H7 (cell line): ENCODE data around the gene CRX. TPM values are rescaled to one million over a fixed set of nuclear protein-coding genes. Genes with fewer than 3 reads are reported as not detected.
"Not testable (repeated sequence)": the region's sequence is repeated elsewhere in the genome, so short reads cannot be mapped to it uniquely, and the experiment has no call there.

Experiments used
- DNase-seq: peaks from one replicate; pipeline ENCODE4 v3.0.0; 2012
- H3K27me3 ChIP-seq: 2 replicates; pipeline ENCODE4 v1.6.0; 2011; ENCODE audit warnings: mild to moderate bottlenecking, low read length; ENCODE audit not compliant: control insufficient read depth, insufficient read depth
- H3K36me3 ChIP-seq: replicated peaks from 2 replicates; pipeline ENCODE4 v1.5.1; 2011; ENCODE audit warnings: low read length; ENCODE audit not compliant: control insufficient read depth, insufficient read depth
- H3K4me3 ChIP-seq: 2 replicates; pipeline ENCODE4 v1.5.1; 2011; ENCODE audit warnings: low read depth, mild to moderate bottlenecking, control low read depth, low read length, moderate library complexity; ENCODE audit not compliant: insufficient read depth
- total RNA-seq: library from RNA; depleted of rRNA; stranded (reverse); fragments of >200 nt; shearing (Covaris generic); gene quantifications from 2 replicates; pipeline ENCODE4 v1.2.3, GENCODE V29; 2014

Gene CRX
- total RNA-seq, 1 experiment from 2014 or later: 0.07 TPM

- no peak for DNase-seq
- Histone ChIP-seq H3K36me3 (no peaks in the 10 kb centered on the region), H3K27me3 (no peaks in the 10 kb centered on the region), H3K4me3 (no peak overlapping the region)
Measured at GRCh38 chr19:47820410-47820809, 1.3 kb upstream of the CRX start.

DNA sequence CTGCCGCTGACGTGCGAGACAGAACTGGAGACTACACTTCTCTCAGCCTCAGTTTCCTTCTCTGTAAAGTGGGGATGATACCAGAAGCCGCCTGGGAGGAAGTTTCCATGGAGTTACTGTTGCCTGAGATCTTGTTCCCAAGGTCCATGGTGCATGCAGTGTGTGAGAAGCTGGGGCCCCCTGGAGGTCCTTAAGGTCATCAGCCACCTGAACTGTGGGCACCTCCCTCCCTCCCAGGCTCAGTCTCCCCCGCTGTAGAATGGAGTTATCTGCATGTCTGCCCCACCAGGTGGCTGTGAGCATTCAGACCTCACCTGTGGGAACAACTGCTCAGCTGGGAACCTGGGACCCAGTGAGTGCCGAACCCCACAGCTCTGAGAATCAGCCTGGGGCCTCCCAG is 2.7 kb downstream of the CRX start:
- Histone ChIP-seq H3K27me3 (no peaks in the 10 kb centered on the region), H3K36me3 (no peaks in the 10 kb centered on the region), H3K4me3 (no peak overlapping the region)
- peak; percentile 60 for DNase-seq

DNA sequence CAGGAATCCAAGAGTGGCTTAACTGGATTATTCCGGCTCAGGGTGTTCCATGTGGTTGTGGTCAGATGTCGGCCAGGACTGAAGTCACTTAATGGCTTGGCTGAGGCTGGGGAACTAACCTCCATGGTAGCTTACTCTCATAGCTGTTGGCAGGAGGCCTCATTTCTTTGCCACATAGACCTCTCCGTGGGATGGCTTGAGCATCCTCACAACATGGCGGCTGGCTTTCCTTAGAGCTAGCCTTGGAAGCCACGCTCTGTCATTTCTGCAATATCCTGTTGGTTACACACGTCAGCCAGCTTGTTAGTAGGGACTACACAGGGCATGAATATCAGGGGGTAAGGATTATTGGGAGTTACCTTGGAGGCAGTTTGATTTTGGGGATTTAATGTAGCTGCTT is 5.1 kb downstream of the CRX start:
- no peaks in the 10 kb centered on the region for H3K36me3 ChIP-seq
- H3K4me3 ChIP-seq: no peak overlapping the region
- DNase-seq: no peak
- H3K27me3 ChIP-seq: no peaks in the 10 kb centered on the region

GRCh38 chr19:47832723-47833122 is 11.0 kb downstream of the CRX start:
- no peaks in the 10 kb centered on the region for H3K27me3 ChIP-seq
- H3K4me3 ChIP-seq: no peak overlapping the region
- no peak for DNase-seq
- no peaks in the 10 kb centered on the region for H3K36me3 ChIP-seq

DNA sequence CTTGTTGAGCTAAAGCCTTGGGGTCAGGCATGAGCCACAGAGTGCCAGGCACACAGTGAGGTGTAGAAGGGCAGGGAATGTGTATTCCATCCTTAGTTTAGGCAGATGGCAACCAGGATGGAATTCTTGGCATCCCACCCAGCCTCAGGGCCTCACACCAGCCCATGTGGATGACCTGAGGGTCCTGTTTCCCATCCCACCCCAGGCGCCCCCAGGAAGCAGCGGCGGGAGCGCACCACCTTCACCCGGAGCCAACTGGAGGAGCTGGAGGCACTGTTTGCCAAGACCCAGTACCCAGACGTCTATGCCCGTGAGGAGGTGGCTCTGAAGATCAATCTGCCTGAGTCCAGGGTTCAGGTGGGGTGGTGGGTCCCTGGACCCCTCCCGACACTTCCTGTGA is 14.3 kb downstream of the CRX start:
- Histone ChIP-seq H3K4me3 (no peak overlapping the region), H3K36me3 (no peaks in the 10 kb centered on the region), H3K27me3 (no peaks in the 10 kb centered on the region)
- no peak for DNase-seq

GRCh38 chr19:47839411-47839810 is 17.7 kb downstream of the CRX start:
- no peak for DNase-seq
- H3K36me3 ChIP-seq: no peaks in the 10 kb centered on the region
- H3K27me3 ChIP-seq: no peaks in the 10 kb centered on the region
- no peak overlapping the region for H3K4me3 ChIP-seq

- H3K36me3 ChIP-seq: no peaks in the 10 kb centered on the region
- peak; percentile 82 for DNase-seq
- H3K27me3 ChIP-seq: no peaks in the 10 kb centered on the region
- no peak overlapping the region for H3K4me3 ChIP-seq
Measured at GRCh38 chr19:47839913-47840312, 18.2 kb downstream of the CRX start.

DNA sequence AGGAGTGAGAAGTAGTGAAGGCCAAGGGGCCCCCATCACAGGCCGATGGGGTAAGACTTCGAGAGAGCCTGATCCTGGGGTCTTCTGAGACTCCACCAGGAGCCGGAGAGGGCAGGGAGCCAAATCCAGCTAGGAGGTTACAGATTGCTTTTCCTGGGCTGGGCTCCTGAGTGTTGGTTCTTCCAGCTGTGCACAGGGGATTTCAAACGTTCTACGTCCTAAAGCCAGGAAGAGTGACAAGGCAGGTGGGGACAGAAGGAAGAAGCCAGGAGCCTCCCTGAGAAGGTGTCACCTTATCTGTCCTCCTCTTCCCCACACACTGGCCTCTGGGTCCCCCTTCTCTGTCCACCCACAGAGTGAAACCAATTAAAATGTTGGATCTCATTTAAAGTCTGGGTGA is 21.2 kb downstream of the CRX start:
- no peak for DNase-seq
- Histone ChIP-seq H3K4me3 (no peak overlapping the region), H3K36me3 (no peaks in the 10 kb centered on the region), H3K27me3 (no peaks in the 10 kb centered on the region)

GRCh38 chr19:47848425-47848822 is 26.7 kb downstream of the CRX start:
- Histone ChIP-seq H3K36me3 (no peaks in the 10 kb centered on the region), H3K4me3 (peak overlapping the region; percentile 39), H3K27me3 (no peaks in the 10 kb centered on the region)
- no peak for DNase-seq

DNA sequence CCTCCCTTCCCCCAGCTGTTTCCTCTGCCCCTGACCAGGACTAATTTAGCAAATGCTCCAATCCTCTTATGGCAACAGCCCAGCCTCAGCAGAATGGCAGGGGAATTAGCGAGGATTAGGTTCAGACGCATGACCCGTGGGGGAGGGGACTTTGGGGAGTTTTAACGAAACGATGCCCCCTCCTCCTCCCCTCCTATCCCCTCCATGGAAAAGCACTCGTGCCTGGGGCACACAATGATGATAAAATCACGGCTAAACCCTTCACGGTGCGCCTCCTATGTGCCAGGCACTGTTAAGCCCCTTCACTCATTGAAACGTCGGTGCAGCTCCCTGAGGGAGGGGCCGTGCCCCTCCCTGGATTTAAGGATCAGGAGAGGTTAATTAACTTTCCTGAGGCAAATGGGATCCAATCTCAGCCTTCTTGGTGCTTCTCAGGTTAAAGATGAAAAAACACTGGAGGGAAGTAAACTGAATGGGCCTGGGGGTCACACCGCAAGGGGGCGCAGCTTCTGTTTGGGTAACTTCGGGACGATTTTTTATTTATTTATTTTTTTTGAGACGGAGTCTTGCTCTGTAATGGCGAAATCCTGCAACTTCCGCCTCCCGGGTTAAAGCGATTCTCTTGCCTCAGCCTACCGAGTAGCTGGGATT is 27.2 kb downstream of the CRX start:
- peak overlapping the region; percentile 39 for H3K4me3 ChIP-seq
- no peaks in the 10 kb centered on the region for H3K36me3 ChIP-seq
- H3K27me3 ChIP-seq: no peaks in the 10 kb centered on the region
- peak; percentile 55 for DNase-seq

GRCh38 chr19:47853003-47853402 is 31.3 kb downstream of the CRX start:
- DNase-seq: no peak

DNA sequence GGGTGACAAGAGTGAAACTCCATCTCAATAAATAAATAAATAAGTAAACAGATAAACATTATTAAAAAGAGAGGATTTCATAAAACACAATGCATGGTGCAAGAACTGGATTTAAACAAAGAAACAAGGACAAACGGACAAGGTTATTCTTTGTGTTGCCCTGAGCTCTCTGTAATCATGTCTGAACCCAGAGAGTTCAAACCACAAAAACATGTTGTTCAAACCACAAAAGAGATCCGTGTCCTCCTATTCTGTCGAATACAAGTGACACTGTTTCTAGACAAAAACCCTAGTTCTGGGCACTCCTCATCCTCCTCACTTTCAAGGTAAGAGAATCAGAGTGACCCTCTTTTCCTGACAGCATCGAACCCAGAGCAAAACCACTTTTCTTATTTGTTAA is 32.7 kb downstream of the CRX start:
- H3K4me3 ChIP-seq: no peak overlapping the region
- H3K27me3 ChIP-seq: no peaks in the 10 kb centered on the region
- no peak for DNase-seq
- H3K36me3 ChIP-seq: no peaks in the 10 kb centered on the region

More at GRCh38 chr19:47853003-47853402, 31.3 kb downstream of the CRX start:
- H3K4me3 ChIP-seq: no peak overlapping the region
- H3K27me3 ChIP-seq: no peaks in the 10 kb centered on the region
- no peaks in the 10 kb centered on the region for H3K36me3 ChIP-seq

DNA sequence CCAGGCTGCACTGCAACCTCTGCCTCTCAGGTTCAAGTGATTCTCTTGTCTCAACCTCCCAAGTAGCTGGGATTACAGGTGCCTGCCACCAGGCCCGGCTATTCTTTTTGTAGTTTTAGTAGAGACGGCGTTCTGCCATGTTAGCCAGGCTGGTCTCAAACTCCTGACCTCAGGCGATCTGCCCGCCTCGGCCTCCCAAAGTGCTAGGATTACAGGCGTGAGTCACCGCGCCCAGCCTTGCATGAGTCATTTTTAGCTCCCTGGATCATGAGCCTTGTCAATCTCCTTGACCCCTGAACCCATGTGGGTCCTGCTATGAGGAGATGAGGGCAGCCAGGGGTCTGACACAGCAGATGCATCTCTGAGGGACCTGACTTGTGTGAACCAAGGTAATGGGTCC is 36.5 kb downstream of the CRX start:
- not testable (repeated sequence) for H3K27me3 ChIP-seq, H3K36me3 ChIP-seq, H3K4me3 ChIP-seq, DNase-seq

GRCh38 chr19:47858646-47859285 is 37.0 kb downstream of the CRX start, which contains the start of gene TPRX2:
TSS of gene TPRX2 (plus strand) at chr19:47859235. CDS start at chr19:47859247, 12 bp downstream.
- not testable (repeated sequence) for H3K36me3 ChIP-seq, DNase-seq, H3K4me3 ChIP-seq, H3K27me3 ChIP-seq

GRCh38 chr19:47859838-47860237 is 38.1 kb downstream of the CRX start:
- not testable (repeated sequence) for H3K27me3 ChIP-seq, DNase-seq, H3K4me3 ChIP-seq, H3K36me3 ChIP-seq
